ENCODE results near the gene SOX12.

Gene SOX12

DNA sequence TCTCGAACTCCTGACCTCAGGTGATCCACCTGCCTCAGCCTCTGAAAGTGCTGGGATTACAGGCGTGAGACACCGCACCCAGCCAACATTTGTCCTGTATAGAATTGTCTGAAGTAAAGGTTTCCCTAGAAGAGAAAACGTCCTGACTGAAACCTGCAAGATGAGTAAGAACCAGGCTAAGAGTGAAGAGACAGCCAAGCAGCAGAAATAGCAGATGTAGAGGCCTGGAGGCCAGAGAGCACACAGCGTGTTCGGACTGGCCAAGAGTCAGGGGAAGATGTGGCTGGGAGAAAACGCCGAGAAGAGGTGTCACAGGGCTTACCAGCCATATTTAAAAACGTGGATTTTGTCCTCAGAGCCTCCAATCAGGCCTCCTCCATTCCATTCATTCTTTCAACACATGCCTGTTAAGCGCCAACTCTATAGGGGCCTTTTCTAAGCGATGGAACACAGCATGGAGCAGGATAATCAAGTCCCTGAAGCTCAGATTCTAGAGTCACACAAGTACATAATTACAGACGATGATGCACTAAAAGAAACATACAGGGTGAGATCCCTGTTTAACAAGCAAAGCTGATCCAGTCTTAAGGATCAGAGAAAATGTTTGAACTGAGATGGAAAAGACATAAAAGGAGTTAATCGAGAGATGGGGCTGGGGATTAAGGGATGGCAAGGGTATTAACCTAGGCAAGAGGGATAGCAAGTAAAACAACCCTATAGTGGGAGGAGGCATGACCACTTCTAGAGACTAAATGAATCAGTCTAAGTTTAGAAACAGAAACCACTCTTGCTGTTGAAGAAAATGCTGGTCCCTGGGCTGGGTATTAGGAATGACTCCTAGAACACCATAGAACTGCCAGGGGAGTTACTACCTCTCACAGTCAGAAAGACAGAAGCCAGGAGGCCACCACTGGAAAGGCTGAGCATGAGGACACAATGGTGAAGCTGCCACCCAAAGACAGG is 23.2 kb upstream of the SOX12 start:
- DNase-seq (ENCODE audit: low read depth), result no peak

DNA sequence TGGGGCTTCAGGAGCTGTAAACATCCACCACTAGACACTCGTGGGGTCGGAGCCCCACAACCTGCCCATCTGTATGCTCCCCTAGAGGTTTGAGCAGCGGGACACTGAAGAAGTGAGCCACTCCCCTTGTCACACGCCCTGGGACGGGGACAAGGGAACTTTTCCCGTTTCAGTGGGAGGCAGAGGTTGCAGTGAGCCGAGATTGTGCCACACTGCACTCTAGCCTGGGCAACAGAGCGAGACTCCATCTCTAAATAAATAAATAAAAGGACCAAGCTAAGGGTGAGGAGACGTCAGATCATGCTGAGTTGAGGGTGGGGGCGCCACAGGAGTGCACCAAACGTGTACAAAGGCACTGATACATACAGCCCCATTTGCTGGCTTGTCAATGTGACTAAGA is 19.6 kb upstream of the SOX12 start:
- DNase-seq (ENCODE audit: low read depth), result no peak

DNA sequence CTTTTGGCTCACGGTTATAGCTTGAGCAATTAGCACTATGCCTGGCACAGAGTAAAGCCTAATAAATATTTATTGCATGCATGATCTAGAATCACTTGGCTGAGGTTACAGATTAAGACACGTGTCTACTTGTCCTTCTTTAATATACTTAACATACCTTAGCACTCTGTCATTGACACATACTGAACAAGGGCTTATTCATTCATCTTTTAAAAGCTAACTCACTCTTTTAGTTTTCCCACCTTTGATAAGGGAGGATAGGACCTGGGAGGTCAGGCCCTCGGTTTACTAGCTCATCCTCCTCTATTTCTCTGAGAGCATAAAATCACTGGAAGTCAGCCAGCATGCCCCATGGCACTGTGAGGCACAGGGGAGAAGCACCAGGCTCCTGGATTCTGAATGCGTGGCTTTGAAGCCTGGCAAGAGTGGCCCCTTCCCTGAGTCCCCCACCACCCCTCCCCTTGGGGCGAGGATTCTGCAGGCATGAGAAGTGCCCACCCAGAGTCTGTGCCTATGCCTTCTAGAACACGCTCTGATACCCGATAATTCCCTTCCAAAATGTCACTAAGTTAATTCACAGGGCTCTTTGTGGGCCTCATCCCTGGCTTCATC is 16.8 kb upstream of the SOX12 start:
- no peak for DNase-seq (ENCODE audit: low read depth)

DNA sequence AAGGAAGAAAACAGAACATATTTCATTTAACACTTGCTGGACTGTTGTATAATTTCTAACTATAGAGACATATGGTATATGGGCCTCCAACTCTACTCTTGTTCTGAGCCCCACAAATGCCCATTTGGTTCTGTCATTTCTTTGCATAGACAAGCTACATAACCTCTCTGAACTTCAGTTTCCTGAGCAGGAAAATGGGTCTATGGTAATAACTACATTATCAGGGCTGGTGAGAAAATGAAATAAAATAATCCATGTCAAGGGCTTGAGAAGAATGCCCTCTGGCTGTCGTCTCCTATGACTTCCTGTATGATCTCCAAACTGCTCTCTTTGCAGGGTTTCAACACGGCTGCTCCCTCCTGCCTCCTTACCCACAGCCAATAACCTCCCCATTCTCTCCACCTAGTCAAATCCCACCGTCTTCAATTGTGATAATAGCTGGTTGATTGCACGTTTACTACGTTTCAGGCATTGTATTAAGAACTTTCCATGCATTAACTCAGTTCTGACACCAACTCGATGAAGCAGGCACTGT is 16.0 kb upstream of the SOX12 start:
- peak; percentile 47 for DNase-seq (ENCODE audit: low read depth)

DNA sequence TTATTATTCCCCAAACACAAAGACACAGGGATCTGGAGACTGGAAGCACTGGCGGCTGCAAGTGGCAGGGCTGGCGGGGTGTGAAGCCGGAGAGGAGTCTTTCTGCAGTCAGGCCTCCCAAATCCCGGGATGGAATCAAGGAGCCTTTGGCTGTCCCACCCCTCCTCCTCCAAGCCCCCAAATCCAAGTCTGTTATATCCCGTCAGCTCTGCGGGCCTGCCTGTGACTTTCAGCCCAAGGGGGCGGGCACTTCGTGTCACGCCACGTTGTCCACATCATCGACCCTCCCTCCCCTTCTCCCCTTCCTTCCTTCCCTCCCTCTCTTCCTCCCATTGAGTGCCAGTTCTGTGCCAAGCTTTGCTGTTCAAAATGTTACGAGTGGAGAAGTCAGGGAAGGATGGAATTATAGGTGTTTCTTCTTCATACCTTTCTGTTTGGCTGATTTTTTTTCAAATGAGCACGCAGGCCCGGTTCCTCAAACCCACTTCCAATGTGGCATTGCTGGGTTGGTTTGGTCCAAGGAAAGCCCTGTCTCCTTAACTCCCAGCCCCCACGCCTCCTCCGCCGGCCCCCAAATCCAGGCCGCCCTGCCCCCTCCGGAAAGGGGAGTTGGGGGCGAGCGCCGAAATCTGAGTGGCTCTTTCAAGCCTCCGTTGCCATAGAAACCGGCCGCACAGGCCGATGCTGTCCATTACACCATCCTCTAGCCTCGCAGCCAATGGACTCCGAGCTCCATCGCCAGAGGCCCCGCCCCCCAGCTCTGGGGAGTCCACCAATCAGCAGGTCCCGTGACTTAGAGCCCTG is 15.3 kb upstream of the SOX12 start:
- DNase-seq (ENCODE audit: low read depth), result peak; percentile 99

DNA sequence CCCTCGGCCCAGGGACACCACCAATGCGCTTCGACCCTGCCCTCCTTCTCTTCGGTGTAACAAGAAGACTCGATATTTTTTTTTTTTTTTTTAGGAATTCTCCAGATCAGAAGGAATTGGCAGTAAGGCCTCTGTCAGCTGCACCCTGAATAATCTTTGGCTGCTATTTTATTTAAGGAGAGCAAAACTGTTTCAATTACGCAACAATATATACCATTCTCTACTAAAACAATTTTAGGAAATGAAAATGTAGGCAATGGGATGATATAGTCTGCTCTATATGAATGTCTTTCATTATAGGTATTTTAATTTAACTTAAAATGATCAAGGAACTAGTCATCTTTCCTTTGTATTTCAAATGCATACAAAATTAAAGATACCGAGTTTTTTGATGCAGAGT is 14.7 kb upstream of the SOX12 start:
- no peak for DNase-seq (ENCODE audit: low read depth)

DNA sequence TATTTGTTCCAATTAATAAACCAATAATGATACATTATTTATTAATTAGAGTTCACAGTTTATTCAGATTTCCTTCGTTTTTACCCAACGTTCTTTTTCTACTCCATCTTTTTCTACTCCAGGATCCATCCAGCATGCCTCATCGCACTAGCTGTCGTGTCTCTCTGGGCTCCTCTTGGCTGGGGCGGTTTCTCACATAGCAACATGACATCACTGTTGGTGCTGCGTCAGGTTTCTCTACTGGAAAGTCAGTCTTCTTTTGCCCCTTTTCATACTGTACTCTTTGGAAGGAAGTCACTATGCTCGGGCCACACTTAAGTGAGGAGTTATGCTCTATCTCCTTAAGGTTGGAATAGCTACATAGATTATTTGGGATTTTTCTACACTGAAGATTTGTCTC is 13.7 kb upstream of the SOX12 start:
- no peak for DNase-seq (ENCODE audit: low read depth)

DNA sequence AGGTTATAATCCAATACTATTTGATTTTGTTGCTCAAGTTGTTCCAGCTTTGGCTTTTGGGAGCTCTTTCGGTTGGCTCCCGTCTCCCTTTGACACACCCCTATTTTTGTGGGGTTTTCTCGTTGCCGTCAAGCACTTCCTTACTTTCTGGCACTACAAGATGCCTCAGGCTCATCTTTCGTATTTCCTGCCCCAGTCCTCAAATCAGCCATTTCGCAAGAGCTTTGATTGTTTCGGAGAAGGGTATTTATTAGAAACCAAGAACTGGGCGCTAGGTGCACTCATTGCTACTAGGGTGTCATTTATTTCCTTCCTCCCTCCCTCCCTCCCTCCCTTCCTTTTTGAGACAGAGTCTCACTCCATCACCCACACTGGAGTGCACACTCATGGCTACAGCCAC is 13.3 kb upstream of the SOX12 start:
- no peak for DNase-seq (ENCODE audit: low read depth)

DNA sequence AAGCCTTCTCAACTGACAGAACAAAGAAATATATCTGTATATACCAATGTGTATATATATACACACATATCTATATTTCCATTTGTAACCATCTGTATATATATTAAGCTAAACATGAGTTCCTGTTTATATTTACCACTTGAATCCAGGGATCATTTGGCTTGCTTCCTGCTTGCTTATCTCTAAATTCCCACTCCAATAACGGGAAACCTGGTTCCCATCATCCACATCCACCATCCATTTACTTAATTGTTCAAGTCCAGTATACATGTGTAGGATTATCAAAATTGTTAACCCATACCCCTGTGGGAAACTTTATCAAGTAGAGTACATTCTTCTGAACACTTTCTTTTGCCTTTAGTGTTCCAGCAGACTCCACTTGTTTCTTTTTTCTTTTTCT is 12.5 kb upstream of the SOX12 start:
- DNase-seq (ENCODE audit: low read depth), result no peak

DNA sequence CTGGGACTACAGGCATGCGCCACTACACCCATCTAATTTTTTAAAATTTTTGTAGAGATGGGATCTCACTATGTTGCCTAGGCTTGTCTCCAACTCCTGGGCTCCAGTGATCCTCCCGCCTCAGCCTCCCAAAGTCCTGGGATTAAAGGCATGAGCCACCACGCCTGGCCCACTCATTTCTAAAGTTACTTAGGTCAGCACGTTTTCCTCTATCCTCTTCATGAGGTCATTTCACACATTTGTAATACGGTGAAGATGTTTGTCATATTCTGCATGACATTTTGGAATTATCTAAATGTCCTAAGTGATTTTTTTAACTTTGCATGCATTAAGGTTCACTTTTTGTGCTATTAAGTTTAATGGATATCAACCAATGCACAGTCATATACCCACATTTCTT is 11.9 kb upstream of the SOX12 start:
- no peak for DNase-seq (ENCODE audit: low read depth)

DNA sequence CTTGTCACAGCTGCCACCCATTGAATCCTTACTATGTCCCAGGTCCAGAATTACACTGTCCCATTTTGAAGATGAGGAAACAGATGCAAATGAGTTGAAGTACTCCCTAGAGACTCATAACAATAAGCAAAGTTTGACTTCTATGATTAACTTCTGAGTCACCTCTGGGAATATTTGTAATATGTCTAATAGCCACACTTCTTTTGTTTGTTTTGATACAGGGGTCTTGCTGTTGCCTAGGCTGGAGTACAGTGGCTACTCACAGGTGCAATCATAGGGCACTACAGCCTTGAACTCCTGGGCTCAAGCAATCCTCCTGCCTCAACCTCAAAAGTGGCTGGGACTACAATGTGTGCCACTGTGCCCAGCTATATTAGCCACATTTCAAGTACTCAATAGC is 11.4 kb upstream of the SOX12 start:
- peak; percentile 93 for DNase-seq (ENCODE audit: low read depth)

DNA sequence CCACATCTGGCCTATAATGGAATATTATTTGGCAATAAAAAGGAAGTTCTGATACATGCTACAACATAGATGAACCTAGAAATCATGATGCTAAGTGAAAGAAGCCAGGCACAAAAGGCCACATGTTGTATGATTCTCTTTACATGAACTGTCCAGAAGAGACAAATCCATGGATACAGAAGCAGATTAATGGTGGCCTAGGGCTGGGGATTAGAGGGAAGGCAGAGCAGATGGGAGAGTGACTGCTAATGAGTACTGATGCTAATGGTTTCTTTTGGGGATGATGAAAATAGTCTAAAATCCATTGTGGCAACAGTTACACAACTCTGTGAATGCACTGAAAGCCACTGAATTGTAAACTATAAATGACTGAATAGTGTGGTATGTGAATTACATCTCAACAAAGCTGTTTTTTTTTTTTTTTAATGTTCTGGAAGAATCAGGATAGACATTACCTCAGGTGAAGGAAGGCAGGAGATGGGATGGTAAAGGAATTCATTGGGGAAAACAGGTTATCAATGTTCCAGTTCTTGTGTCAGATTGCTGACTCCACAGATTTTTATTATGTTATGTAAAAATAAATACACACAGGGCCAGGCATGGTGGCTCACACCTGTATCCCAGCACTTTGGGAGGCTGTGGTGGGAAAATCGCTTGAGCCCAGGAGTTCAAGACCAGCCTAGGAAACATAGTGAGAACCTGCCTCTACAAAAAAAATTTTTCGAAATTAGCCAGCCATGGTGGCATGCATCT is 8.9 kb upstream of the SOX12 start:
- peak; percentile 53 for DNase-seq (ENCODE audit: low read depth)

DNA sequence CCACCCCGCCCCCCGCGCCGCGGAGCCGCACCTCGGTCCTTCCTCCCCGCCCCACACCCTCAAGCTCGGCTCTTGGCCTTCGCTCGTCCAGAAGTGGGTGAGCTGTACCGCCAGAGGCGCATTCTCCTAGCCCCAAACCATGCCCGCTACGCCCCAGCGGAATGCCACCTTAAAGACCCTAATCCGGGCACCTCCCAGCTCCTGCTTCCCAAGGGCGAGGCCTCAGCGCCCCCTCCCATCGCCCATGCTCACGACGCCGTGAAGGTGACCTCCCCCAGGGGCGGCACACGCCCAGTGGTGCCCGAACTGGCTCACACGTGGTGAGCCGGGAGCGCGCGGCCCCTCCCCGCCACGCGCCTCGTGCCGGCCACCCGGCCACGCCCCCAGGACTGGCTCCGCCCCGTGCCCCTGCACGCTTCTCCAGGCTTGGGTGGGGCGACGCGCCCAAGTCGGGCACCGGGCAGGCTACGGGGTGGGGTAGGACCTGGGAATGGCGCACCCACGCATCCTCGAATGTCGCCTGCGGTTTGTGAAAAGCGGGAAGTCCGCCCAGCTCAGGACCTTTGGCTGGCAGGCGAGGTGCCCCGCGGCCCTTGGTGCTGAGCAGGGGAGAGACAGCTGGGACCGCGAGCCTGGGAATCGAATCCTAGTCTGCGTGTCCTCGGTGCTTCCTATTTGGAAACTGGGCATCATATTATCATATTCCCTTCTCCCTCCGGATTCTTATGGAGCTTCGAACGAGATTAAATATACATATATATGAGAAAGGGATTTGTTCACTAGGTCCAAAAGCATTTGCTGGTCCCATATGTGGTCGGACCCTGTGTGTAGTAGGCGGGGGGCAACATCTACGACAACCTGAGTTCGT is 941 bp upstream of the SOX12 start:
- peak; percentile 88 for DNase-seq (ENCODE audit: low read depth)

DNA sequence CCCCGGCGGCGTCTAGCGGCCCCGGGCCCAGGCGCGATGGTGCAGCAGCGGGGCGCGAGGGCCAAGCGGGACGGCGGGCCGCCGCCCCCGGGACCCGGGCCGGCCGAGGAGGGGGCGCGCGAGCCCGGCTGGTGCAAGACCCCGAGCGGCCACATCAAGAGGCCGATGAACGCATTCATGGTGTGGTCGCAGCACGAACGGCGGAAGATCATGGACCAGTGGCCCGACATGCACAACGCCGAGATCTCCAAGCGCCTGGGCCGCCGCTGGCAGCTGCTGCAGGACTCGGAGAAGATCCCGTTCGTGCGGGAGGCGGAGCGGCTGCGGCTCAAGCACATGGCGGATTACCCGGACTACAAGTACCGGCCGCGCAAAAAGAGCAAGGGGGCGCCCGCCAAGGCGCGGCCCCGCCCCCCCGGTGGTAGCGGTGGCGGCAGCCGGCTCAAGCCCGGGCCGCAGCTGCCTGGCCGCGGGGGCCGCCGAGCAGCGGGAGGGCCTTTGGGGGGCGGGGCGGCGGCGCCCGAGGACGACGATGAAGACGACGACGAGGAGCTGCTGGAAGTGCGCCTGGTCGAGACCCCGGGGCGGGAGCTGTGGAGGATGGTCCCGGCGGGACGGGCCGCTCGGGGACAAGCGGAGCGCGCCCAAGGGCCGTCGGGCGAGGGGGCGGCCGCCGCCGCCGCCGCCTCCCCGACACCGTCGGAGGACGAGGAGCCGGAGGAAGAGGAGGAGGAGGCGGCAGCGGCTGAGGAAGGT is 715 bp downstream of the SOX12 start:
- peak; percentile 71 for DNase-seq (ENCODE audit: low read depth)

DNA sequence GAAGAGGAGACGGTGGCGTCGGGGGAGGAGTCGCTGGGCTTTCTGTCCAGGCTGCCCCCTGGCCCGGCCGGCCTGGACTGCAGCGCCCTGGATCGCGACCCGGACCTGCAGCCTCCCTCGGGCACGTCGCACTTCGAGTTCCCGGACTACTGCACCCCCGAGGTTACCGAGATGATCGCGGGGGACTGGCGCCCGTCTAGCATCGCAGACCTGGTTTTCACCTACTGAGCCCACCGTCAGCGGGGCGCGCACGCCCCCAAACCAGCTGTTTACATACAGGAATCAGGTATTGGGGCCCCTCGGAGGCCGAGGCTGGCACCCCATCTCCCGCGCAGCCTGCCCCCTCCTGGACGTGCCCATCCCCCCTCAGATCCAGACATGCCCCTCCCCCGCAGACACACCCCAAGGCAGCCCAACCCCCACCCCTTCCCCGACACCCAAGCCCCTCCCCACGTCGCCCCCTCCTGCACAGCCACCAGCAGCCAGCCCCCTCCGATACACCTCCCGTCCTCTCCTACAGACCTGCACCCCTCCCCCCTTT is 1.4 kb downstream of the SOX12 start:
- DNase-seq (ENCODE audit: low read depth), result peak; percentile 57

DNA sequence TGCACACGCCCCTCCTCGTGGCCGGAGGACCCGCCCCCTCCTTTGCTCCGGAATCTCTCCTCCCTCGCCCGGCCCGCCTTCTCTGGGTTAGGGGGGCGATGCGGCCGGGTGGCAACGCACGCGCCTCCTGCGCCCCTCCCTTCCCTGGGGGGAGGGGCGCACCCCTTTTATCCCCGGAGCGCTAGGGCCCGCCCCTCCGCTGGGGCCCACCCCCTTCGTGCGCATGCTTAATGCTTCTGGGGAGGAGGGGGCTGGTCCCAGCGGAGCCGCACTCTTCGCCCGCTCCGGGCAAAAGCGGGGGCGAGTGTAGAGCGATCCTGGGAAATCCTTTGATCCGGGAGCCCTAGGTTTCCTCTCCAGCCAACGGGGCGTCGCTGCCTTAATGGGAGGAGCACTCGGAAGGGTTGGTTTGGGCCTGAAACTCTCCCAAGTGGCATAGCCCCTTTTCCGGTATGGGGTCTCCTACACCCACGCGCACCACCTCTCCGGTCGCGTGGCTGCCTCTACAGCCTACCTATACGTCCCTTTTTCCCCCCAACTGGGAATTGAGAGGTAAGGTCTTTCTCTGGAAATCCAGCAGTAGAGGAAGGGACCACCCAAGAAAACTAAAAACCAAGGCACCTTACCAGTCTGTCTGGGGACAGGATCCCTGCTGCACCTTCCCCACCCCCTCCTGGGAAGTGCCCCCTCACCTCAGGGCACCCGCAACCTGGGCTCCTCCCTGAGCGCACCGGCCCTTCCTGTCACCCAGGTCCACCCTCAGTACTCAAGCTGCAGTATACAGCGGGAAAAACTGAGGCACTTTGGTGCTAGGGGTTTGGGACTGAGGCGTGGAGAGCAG is 2.1 kb downstream of the SOX12 start:
- peak; percentile 91 for DNase-seq (ENCODE audit: low read depth)

DNA sequence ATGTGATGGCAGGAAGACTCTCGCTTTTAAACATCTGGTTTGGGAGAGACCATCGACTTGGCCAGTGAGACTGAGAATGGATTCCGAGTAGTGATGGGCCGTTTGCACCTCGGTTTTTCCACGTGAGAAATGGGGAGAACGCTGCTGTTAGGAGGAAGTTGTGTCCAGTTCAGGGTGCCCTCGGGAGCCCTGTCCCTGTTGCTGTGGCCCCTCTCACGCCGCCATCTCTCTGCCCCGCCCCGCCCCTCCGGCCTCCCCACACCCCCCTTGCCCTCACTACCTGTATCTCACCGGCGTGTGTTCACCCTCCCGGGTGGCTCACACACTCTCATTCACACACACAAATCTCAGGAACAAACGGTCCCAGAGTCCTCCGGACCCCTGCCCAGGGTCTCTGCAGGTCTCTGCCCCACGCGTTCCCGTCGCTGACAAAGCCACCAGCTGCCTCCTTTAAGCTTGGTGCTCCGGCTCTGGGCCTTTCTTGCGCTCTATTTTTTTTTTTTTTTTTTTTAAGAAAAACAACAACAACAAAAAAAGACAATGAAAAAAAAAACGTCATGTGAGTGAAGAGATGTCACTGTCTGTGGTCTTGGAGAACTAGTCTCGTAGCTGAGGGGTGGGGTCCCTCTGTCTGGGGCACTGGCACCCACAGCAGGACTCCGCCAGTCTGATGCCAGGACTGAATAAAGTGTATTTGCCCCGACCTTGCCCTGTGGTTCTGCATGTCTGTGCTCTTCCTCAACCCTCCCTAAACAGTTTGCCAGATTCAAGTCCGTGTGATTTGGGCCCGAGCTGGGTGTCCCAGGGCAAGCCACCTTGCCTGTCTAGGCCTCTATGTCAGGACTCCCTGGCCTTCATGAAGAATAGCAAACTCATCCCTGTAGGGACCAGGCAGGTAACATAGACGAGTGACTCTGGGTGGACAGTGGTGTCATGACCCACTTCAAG is 2.9 kb downstream of the SOX12 start:
- no peak for DNase-seq (ENCODE audit: low read depth)

Measured in ELR (cell line).